ENCODE results near the gene TBC1D16. TPM values are rescaled to one million over a fixed set of nuclear protein-coding genes. Genes with fewer than 3 reads are reported as not detected.

TBC1D16 gene
- total RNA-seq, 1 donor from 2014 or later, result 21.2 TPM

DNA sequence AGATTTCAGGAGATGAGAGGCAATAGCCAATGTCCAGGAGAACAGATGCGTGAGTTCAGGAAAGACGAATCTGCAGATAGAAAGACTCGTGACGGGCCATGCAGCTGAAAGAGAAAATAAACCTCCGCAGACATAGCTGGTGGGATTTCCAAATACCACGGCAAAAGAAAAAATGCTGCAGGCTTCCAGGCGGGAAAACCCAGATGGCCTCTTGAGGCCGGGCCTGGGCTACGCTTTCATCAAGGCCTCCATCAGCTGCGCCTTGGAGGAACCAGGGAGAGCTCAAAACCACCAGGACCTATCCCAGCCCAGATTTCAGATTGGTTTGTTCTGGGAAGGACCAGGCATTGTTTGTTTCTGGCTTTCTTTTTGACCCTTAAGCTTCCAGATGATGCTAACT is 17.4 kb upstream of the TBC1D16 start:
- H3K4me2 ChIP-seq, result no peak overlapping the region
- TF ChIP-seq, protein P1, sequence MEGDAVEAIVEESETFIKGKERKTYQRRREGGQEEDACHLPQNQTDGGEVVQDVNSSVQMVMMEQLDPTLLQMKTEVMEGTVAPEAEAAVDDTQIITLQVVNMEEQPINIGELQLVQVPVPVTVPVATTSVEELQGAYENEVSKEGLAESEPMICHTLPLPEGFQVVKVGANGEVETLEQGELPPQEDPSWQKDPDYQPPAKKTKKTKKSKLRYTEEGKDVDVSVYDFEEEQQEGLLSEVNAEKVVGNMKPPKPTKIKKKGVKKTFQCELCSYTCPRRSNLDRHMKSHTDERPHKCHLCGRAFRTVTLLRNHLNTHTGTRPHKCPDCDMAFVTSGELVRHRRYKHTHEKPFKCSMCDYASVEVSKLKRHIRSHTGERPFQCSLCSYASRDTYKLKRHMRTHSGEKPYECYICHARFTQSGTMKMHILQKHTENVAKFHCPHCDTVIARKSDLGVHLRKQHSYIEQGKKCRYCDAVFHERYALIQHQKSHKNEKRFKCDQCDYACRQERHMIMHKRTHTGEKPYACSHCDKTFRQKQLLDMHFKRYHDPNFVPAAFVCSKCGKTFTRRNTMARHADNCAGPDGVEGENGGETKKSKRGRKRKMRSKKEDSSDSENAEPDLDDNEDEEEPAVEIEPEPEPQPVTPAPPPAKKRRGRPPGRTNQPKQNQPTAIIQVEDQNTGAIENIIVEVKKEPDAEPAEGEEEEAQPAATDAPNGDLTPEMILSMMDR (IDR thresholded peaks at IDR 0.05), result no peak
- no peak for TF ChIP-seq EZH2phosphoT487 (IDR thresholded peaks at IDR 0.05)
- Mint-ChIP-seq H3K4me1 (no peaks in the 10 kb centered on the region), H3K27me3 (ENCODE audit: insufficient read depth, low read depth) (no peaks in the 10 kb centered on the region), H3K36me3 (peaks cover 29% of the 10 kb centered on the region), H3K27ac (no peak overlapping the region), H3K4me3 (no peak overlapping the region), H3K9me3 (no peaks in the 10 kb centered on the region)
- H3K4me3 ChIP-seq, result no peak overlapping the region
- H3K4me1 ChIP-seq, result no peaks in the 10 kb centered on the region
- no peak overlapping the region for H2AFZ ChIP-seq (replicated peaks)
- H3K9me3 ChIP-seq (ENCODE audit: low read depth), result no peaks in the 10 kb centered on the region
- no peak for DNase-seq (ENCODE audit: low spot score)
- no peaks in the 10 kb centered on the region for H4K20me1 ChIP-seq (ENCODE audit: low read depth)
- H3K36me3 ChIP-seq, result no peaks in the 10 kb centered on the region
- no peak overlapping the region for H3K27ac ChIP-seq
- H3K9ac ChIP-seq, result no peak overlapping the region
- no peaks in the 10 kb centered on the region for H3K79me2 ChIP-seq (ENCODE audit: low read depth)
- H3F3A ChIP-seq (ENCODE audit: low read depth), result no peaks in the 10 kb centered on the region
- H3K27me3 ChIP-seq, result no peaks in the 10 kb centered on the region

DNA sequence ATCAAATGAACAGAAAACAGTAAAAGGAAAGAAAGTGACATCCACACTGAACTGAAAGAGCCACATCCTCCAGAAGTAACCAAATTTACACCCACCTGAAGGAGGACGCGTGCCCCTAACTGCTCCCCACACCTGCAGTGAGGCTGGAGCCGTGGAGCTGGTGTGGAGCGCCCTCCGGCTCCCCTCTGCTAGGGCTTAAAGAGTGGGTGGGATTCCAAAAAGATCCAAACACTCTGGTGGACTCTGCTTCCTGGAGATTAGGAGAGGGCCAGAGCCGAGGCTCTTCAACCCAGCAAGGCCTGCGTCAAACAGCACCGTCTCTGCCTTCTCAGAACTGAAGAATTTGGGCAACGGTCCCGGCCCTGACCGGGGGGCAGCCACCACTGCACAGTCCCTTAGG is 16.0 kb upstream of the TBC1D16 start:
- H3K4me1 Mint-ChIP-seq, result no peaks in the 10 kb centered on the region
- Histone ChIP-seq H3K79me2 (ENCODE audit: low read depth) (no peaks in the 10 kb centered on the region), H3K4me2 (no peak overlapping the region), H3F3A (ENCODE audit: low read depth) (no peaks in the 10 kb centered on the region), H3K4me1 (no peaks in the 10 kb centered on the region), H2AFZ (replicated peaks) (no peak overlapping the region), H3K27ac (no peak overlapping the region), H3K9ac (no peak overlapping the region), H3K9me3 (ENCODE audit: low read depth) (no peaks in the 10 kb centered on the region), H4K20me1 (ENCODE audit: low read depth) (no peaks in the 10 kb centered on the region), H3K27me3 (no peaks in the 10 kb centered on the region), H3K36me3 (no peaks in the 10 kb centered on the region), H3K4me3 (no peak overlapping the region)
- no peak overlapping the region for H3K27ac Mint-ChIP-seq
- H3K27me3 Mint-ChIP-seq (ENCODE audit: insufficient read depth, low read depth), result no peaks in the 10 kb centered on the region
- H3K9me3 Mint-ChIP-seq, result no peaks in the 10 kb centered on the region
- no peak for DNase-seq (ENCODE audit: low spot score)
- H3K4me3 Mint-ChIP-seq, result no peak overlapping the region
- peaks cover 26% of the 10 kb centered on the region for H3K36me3 Mint-ChIP-seq
- TF ChIP-seq EZH2phosphoT487 (IDR thresholded peaks at IDR 0.05), result no peak
- TF ChIP-seq EZH2 (IDR thresholded peaks at IDR 0.05), result no peak
- TF ChIP-seq, protein P1 (IDR thresholded peaks at IDR 0.05), result no peak

GRCh38 chr17:80050706-80051105 is 15.0 kb upstream of the TBC1D16 start:
- Histone ChIP-seq H3K27ac (no peak overlapping the region), H3F3A (ENCODE audit: low read depth) (no peaks in the 10 kb centered on the region), H2AFZ (replicated peaks) (no peak overlapping the region), H3K27me3 (no peaks in the 10 kb centered on the region), H3K4me1 (no peaks in the 10 kb centered on the region), H3K36me3 (no peaks in the 10 kb centered on the region), H3K9ac (no peak overlapping the region), H3K4me3 (no peak overlapping the region), H3K4me2 (no peak overlapping the region), H4K20me1 (ENCODE audit: low read depth) (no peaks in the 10 kb centered on the region), H3K9me3 (ENCODE audit: low read depth) (no peaks in the 10 kb centered on the region), H3K79me2 (ENCODE audit: low read depth) (no peaks in the 10 kb centered on the region)
- Mint-ChIP-seq H3K36me3 (peaks cover 26% of the 10 kb centered on the region), H3K27ac (no peak overlapping the region), H3K27me3 (ENCODE audit: insufficient read depth, low read depth) (no peaks in the 10 kb centered on the region), H3K4me3 (no peak overlapping the region), H3K9me3 (no peaks in the 10 kb centered on the region), H3K4me1 (no peaks in the 10 kb centered on the region)
- TF ChIP-seq EZH2 (IDR thresholded peaks at IDR 0.05) (no peak), EZH2phosphoT487 (IDR thresholded peaks at IDR 0.05) (no peak)
- TF ChIP-seq, protein P1 (IDR thresholded peaks at IDR 0.05), result no peak
- no peak for DNase-seq (ENCODE audit: low spot score)
